Endothelial cell (in vitro differentiated cells): ENCODE results near the gene ADH6. TPM values are rescaled to one million over a fixed set of nuclear protein-coding genes. Genes with fewer than 3 reads are reported as not detected.

Experiments used
- DNase-seq: peaks from one replicate; pipeline ENCODE4 v3.0.0; 2021; ENCODE audit warnings: low spot score
- H3K27ac Mint-ChIP-seq: one replicate; pipeline ENCODE4 v1.8.0; 2021; ENCODE audit warnings: mixed read lengths, inconsistent platforms; ENCODE audit not compliant: unreplicated experiment
- H3K27me3 Mint-ChIP-seq: one replicate; pipeline ENCODE4 v1.8.0; 2021; ENCODE audit warnings: mild to moderate bottlenecking, moderate library complexity, mixed read lengths, inconsistent platforms; ENCODE audit not compliant: unreplicated experiment
- H3K36me3 Mint-ChIP-seq: one replicate; pipeline ENCODE4 v1.8.0; 2021; ENCODE audit warnings: mild to moderate bottlenecking, low read depth, mixed read lengths, inconsistent platforms; ENCODE audit not compliant: unreplicated experiment
- H3K4me1 Mint-ChIP-seq: one replicate; pipeline ENCODE4 v1.8.0; 2021; ENCODE audit warnings: mild to moderate bottlenecking, mixed read lengths, inconsistent platforms; ENCODE audit not compliant: unreplicated experiment
- H3K4me3 Mint-ChIP-seq: one replicate; pipeline ENCODE4 v1.8.0; 2021; ENCODE audit warnings: mild to moderate bottlenecking, mixed read lengths, inconsistent platforms; ENCODE audit not compliant: unreplicated experiment
- H3K9me3 Mint-ChIP-seq: one replicate; pipeline ENCODE4 v1.8.0; 2021; ENCODE audit warnings: mixed read lengths, inconsistent platforms; ENCODE audit not compliant: unreplicated experiment
- CTCF ChIP-seq: fragments of 200-600 bp; sonication (generic); IDR thresholded peaks from one replicate; pipeline ENCODE4 v1.5.0; 2021; ENCODE audit warnings: antibody characterized with exemption; ENCODE audit not compliant: unreplicated experiment
- total RNA-seq: library from RNA; stranded (reverse); fragmentation: NEBNext Ultra II Directional; extraction: Animal tissue kit (Norgen Biotek cat#: 25700); gene quantifications from one replicate; pipeline ENCODE4 v1.2.1, GENCODE V29; 2021; ENCODE audit not compliant: unreplicated experiment

ADH6 gene
- total RNA-seq, 1 donor from 2014 or later: not detected

GRCh38 chr4:99207069-99207743, 11.8 kb downstream of the ADH6 start:
- H3K4me1 Mint-ChIP-seq: no peaks in the 10 kb centered on the region
- no peak overlapping the region for H3K27ac Mint-ChIP-seq
- DNase-seq: no peak
- H3K4me3 Mint-ChIP-seq: no peak overlapping the region
- no peaks in the 10 kb centered on the region for H3K9me3 Mint-ChIP-seq
- no peaks in the 10 kb centered on the region for H3K36me3 Mint-ChIP-seq
- TF ChIP-seq CTCF: no peak
- no peaks in the 10 kb centered on the region for H3K27me3 Mint-ChIP-seq

DNA sequence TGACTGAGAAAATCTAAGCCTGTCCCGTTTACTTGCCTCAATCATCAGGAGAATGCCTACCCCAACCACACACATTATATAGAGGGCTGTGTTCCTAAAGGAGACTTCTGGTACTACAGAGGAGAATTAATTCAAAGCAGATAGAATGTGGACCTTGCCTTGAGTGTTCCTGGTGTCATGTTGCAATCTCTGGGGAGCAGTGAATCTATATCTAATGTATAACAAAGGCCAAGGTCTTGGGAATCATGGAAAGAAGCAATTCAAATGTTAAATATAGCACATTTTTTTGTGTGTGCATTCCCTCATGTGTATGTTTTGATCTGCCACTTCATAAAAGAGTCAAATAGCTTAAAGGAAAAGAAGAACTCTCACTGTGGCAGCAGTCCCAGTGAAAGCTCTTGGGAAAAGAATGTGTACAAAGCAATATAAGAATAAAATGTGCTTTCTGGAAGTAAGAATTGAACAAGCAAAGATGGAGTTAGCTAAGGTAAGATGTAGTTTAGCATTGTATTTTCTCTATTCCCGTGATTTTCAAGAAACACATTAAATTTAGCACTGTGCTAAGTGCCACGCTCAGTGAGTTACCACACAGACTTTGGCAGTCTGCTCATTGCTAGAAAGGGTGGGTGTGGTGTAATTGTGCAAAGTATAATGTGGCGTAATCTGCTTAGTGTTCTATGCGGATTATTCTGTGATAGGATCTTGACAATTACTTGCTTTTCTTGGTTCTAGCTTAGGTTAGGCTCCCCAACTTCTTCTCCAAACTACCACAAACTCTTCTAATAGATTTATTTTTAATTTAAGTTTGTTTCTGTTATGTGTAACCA, 13.7 kb downstream of the ADH6 start:
- no peaks in the 10 kb centered on the region for H3K9me3 Mint-ChIP-seq
- DNase-seq: no peak
- H3K4me1 Mint-ChIP-seq: no peaks in the 10 kb centered on the region
- no peak overlapping the region for H3K4me3 Mint-ChIP-seq
- H3K36me3 Mint-ChIP-seq: no peaks in the 10 kb centered on the region
- no peak for TF ChIP-seq CTCF
- H3K27me3 Mint-ChIP-seq: no peaks in the 10 kb centered on the region
- no peak overlapping the region for H3K27ac Mint-ChIP-seq

DNA sequence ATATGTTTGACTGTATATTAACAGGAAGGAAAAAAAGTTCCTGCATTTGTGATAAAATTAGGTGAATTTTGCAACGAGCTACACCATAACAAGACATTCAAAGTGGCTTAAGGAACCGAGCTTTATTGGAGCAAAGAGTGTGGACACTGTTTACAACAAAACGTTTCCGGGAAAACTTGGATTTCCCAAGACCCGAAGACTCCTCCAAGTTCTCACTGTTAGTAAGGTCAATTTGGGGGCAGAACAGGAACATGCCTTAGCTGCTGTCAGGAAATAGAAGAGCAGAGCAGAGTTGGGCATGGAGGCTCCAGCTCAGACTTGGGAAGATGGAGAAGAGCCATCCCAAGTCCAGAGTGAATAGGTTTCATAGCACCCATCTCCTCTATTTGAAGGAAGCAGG, 16.5 kb downstream of the ADH6 start:
- no peak overlapping the region for H3K4me3 Mint-ChIP-seq
- no peaks in the 10 kb centered on the region for H3K27me3 Mint-ChIP-seq
- H3K27ac Mint-ChIP-seq: no peak overlapping the region
- no peak for DNase-seq
- no peak for TF ChIP-seq CTCF
- H3K36me3 Mint-ChIP-seq: no peaks in the 10 kb centered on the region
- H3K9me3 Mint-ChIP-seq: no peaks in the 10 kb centered on the region
- H3K4me1 Mint-ChIP-seq: no peaks in the 10 kb centered on the region

DNA sequence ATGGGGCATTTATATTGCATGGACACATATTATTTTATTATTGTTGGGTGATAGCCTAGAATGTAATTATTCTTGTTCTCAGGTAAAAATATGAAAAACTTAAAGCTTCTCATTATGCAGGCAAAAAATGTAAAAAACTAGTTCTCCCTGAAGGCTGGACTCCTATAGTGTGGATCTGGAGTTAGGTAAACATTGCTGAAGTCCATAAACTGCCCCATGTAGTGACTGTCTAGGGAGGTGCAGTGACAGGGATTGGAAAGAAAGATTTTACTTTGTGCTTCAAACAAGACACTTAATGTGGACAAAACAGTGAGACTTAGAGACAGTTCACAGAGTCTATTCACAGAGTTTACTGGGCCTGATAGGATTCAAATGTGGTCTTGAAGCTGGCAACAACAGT, 17.0 kb downstream of the ADH6 start:
- DNase-seq: no peak
- Mint-ChIP-seq H3K4me1 (no peaks in the 10 kb centered on the region), H3K36me3 (no peaks in the 10 kb centered on the region), H3K4me3 (no peak overlapping the region), H3K27ac (no peak overlapping the region), H3K9me3 (no peaks in the 10 kb centered on the region), H3K27me3 (no peaks in the 10 kb centered on the region)
- no peak for TF ChIP-seq CTCF

GRCh38 chr4:99201690-99202089, 17.4 kb downstream of the ADH6 start:
- no peak for DNase-seq
- Mint-ChIP-seq H3K27me3 (no peaks in the 10 kb centered on the region), H3K36me3 (no peaks in the 10 kb centered on the region), H3K4me1 (no peaks in the 10 kb centered on the region), H3K9me3 (no peaks in the 10 kb centered on the region), H3K4me3 (no peak overlapping the region), H3K27ac (no peak overlapping the region)
- no peak for TF ChIP-seq CTCF
